HG03196 (cell line): ENCODE measurements around the gene ASXL1.
"Not testable (repeated sequence)": the region's sequence is repeated elsewhere in the genome, so short reads cannot be mapped to it uniquely, and the experiment has no call there.

Experiments used
- ATAC-seq: cut with Tn5 transposase; IDR thresholded peaks from one replicate; pipeline ENCODE4 v1.9.1; 2021; ENCODE audit not compliant: unreplicated experiment

ASXL1 gene

GRCh38 chr20:32359633-32360332, 1.7 kb downstream of the ASXL1 start:
- no peak for ATAC-seq

DNA sequence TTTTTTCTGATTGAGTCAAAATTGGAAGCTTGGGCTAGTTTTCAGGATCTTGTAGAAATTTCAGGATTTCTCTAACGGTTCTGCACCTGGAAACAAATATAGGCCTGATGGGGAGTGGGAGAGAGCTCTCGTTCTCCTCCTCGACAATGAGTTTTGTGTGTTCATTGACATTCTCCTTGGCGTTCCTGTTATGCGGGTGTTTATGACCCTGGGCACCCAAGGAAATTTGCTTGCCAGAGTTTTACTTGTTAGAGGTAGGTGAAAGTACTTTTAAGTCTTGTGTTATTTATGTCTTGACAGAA, 2.2 kb downstream of the ASXL1 start:
- ATAC-seq = no peak

DNA sequence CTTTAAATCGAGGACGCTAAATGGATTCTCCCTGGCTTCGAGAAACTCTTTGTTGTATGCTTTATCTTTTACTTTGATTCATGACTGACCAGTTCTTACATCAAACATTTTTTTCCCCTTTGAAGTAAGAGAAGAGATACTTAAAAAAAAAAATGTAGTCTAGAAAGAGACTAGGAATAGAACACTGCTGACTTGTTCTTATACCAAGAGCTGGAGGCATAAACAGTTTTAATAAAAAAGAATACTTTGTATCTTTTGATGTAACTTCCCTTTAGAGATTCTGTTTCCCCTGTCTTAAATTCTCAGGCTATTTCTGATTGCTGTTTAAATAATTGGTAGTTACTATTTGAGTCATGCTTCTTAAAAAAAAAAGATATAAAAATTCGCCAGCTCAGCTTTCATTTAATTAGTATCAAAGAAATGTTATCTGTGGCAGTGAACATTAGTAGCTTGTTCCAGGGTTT, 4.8 kb downstream of the ASXL1 start:
- ATAC-seq = no peak

GRCh38 chr20:32363492-32363891, 5.4 kb downstream of the ASXL1 start:
- ATAC-seq = no peak

GRCh38 chr20:32364554-32365208, 6.5 kb downstream of the ASXL1 start:
- no peak for ATAC-seq

DNA sequence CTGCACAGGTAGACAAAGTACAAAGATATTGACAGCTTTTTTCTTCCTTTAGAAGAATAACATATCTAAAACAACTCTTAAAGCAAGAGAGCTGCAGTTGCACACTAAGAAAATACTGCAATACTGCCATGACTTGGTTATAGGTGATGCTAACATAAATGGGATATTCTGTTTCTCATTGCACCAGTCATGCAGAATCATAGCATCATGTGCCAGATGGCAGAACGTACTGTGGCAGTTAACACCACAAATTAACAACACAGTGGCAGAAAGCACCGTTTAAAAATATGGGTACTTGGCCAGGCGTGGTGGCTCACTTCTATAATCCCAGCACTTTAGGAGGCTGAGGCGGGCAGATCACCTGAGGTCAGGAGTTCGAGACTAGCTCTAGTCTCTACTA, 7.4 kb downstream of the ASXL1 start:
- no peak for ATAC-seq

DNA sequence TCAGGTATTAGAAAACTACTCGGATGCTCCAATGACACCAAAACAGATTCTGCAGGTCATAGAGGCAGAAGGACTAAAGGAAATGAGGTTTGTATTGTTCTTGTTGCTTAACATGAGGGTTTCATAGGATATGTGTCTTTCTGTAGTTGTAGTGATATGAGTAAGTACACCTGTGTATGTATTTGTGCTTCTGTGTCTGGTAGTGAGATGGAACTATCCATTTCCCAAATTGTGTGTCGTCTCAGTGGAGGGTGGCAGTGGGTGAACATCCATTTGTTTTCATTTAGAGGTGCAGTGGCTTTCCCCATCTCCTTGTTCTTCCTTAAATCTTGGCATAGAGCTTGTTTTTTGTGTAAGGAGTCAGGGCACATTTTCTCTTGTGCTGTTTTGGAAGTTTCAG, 8.2 kb downstream of the ASXL1 start:
- ATAC-seq = no peak

- ATAC-seq = no peak
These were observed 10.2 kb downstream of the ASXL1 start for GRCh38 chr20:32368323-32368722.

- ATAC-seq = no peak
These were observed 10.8 kb downstream of the ASXL1 start for GRCh38 chr20:32368925-32369324.

- ATAC-seq = no peak
These were observed 12.8 kb downstream of the ASXL1 start for GRCh38 chr20:32370897-32371296.

DNA sequence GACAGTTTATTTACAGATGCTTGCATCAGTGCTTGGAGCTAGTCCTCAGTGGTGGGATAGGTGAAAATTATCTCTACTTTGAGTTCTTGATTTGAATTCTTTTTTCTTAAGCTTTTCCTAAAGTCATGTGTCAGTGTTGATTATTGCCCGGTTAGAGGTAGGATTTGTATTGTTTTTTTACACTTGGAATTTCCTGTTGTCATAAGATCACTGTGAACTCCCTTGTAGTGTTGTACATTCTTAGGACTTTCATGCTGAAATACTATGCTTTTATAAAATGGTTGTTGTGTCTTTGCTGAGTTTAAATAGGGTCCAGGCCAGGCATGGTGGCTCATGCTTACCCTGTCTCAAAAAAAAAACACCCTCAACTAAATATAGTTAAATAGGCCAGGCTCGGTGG, 20.3 kb downstream of the ASXL1 start:
- ATAC-seq = no peak

GRCh38 chr20:32380037-32380436, 21.9 kb downstream of the ASXL1 start:
- not testable (repeated sequence) for ATAC-seq

DNA sequence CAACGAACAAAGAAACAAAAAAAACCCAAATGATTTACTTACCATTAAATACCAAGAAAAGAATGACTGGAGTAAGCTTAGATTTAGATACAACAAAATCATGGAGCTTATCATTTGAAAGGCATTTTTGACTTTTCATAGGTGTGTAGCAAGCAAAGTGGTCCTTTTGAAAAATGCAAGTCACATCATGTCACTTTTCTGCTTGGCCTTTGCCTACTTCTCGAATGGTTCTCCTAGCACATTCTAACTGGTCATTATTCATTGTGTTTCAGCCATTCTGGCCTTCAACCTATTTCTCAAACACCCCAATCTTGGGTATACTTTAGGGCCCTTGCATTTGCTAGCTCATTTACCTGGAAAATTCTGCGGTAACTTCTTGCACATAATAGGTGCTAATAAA, 22.6 kb downstream of the ASXL1 start:
- no peak for ATAC-seq

DNA sequence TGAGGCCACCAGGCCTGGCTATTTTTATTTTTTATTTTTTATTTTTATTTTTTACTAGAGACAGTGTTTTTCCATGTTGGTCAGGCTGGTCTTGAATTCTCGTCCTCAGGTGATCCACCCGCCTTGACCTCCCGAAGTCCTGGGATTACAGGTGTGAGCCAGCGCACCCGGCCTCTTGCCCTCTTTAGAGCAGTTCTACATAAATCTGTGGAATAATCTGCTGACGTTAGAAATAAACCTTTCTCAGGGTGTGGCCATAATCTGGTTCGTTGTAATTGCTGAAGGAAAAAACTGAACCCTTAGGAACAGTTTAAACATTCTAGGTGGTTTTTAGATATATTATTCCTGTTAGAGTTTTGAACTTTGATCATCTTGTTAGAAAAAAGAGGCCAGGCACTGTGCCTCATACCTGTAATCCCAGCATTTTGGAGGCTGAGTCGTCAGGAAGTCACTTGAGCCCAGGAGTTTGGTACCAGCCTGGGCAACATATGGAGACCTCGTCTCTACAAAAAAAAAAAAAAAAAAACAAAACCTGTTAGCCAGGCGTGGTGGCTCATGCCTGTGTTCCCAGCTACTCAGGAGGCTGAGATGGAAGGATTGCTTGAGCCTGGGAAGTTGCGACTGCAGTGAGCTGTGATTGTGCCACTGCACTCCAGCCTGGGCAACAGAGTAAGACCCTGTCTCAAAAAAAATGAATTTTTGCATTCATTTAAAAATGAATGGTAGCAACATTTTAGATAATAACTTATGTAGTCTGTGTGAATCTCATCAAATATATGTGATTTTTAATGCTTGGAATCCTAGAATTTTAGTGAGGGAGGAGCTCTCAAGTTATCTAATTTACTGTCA, 24.2 kb downstream of the ASXL1 start:
- no peak for ATAC-seq

DNA sequence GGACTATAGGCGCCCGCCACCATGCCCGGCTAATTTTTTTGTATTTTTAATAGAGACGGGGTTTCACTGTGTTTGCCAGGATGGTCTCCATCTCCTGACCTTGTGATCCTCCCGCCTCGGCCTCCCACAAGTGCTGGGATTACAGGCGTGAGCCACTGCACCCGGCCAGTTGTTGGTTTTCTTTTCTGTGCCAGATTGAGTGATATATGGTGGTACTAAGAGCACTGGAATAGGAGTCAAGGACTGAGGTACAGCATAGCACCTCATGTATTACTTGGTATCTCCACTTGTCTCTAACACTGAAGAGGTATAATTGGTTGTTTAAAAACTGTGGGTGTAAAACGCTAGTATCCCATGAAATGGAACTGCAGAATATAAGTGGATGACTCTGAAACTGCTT, 25.3 kb downstream of the ASXL1 start:
- ATAC-seq = not testable (repeated sequence)

DNA sequence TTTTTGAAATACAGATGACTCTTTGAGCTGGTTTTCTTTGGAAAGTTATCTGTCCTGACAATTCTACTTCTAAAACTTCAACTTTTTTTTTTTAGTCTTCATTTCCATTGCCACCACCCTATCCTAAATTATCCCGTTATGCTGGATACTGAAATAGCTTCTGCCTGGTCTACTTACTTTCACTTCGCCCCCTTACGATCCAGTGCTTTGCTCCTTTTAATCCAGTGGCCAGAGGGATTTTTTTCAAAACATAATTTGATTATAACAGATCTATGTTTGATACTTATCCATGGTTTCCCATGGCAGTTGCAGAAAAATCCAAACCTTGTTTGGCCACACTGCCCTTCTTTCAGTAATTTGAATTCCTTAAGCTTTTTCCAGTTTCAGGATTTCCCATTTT, 27.4 kb downstream of the ASXL1 start:
- no peak for ATAC-seq

GRCh38 chr20:32386091-32386490, 28.0 kb downstream of the ASXL1 start:
- ATAC-seq = no peak

DNA sequence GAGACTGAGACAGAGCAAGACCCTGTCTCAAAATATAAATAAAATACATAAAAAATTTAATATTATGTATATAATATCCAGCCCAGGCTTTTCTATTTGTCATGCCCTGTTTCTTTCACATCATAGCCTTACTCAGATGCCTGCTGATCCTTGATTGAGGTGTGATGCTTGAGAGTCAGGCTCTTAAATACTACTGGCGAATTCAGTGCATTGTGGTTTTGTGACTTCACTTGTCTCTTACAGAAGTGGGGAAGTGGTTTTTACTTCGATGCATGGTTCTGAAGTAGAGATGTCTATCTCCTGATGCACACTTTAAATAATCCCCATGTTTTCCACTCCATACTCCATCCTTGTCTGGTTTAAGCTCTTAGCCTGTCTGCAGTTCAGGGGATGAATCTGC, 29.1 kb downstream of the ASXL1 start:
- ATAC-seq = no peak

GRCh38 chr20:32391003-32391402, 32.9 kb downstream of the ASXL1 start:
- no peak for ATAC-seq

DNA sequence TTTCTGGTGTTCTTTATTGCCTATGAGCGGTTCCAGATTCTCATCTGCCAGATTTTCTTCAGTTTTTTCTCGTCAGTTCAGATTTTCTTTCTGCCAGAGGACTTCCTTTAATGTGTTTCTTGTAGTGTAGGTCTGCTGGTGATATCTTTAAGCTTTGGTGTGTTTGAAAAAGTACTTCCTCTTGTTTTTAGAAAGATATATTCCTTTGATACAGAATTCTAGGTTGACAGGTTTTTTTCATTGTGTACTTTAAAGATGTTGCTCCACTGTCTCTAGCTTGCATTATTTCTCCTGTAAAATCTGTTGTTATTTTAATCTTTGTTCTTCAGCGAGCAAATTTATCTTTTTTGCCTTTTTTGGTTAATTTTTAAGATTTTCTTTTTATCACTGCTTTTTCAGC, 36.9 kb downstream of the ASXL1 start:
- no peak for ATAC-seq

- no peak for ATAC-seq
These were observed 38.6 kb downstream of the ASXL1 start for GRCh38 chr20:32396646-32397160.

- ATAC-seq = no peak
These were observed 39.5 kb downstream of the ASXL1 start for GRCh38 chr20:32397567-32398084.
